HuH-7.5 (cell line): Measurements from ENCODE around the gene UROS.

ENCODE experiments used
- DNase-seq: peaks from one replicate; pipeline ENCODE4 v3.0.0; 2011; ENCODE audit warnings: low spot score

UROS gene

GRCh38 chr10:125762692-125763648 is 60.1 kb downstream of the UROS start:
- DNase-seq = no peak

DNA sequence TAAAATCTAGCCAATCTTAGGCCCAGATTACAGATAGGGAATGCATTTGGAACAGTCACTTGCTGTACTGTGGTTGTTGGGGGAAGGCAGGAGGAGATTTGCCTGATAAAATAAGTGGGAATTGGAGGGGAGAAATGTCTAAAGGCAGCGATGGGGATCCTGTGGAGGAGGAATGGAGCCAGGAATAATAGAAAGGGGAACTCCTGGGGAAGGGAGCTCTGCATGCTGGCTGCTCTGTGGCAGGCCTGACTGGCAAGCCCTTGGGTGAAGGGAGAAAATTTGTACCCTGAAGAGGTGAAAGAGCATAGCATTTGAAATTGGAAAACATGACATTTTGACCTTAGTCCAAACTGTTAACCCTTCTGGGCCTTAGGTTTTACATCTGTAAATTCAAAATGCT is 61.1 kb downstream of the UROS start:
- no peak for DNase-seq

- no peak for DNase-seq
Observed at GRCh38 chr10:125757742-125758141, 65.3 kb downstream of the UROS start.

GRCh38 chr10:125756853-125757487 is 66.1 kb downstream of the UROS start:
- DNase-seq = no peak

DNA sequence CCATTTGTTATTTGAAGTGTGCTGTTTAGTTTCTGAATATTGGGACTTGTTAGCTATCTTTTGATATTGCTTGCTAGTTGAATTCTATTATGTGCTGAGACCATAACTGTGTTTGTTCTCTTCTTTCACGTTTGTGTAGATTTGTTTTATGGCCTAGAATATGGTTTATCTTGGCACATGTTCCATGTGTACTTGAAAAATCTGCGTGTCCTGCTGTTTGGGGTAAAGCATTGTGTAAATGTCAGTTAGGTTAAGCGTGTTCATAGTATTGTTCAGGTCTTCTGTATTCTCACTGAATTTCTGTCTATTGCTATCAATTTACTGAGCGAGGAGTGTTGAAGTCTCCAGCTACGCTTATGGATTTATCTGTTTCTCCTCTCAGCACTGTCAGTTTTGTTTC is 66.9 kb downstream of the UROS start:
- DNase-seq = no peak

GRCh38 chr10:125747417-125747816 is 75.6 kb downstream of the UROS start:
- DNase-seq = no peak

GRCh38 chr10:125744909-125745308 is 78.1 kb downstream of the UROS start:
- no peak for DNase-seq

GRCh38 chr10:125742465-125742864 is 80.6 kb downstream of the UROS start:
- DNase-seq = no peak

DNA sequence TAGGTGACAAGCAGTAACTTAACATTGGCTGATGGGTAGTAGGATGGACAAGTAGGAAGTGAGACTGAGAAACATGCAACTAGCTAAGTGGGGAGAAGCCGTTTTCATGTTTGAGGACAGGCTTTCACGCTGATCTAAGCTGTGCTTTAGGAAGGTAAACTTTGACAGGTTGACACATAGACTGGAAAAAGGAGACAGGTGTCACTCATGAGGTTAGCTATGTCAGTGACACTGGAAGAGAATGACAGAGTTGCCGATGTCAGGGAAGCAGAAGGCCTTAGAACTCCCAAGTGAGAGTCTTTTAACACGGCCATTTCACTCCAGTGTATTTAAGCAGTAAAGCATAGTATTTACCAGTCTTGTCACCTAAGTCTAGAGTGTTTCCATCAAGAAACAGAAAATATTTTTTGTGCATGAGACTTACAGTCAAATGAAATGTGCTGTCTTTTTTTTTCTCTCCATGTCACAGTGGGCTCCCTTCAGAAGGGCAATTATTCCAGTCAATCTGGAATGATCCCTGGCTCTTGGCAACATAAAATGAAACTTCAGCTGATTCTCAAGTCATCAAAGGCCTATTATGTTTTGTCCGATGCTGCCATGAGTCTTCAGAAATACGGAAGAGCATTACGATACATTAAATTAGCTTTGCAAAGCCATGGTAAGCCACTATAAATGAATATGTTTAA is 82.9 kb downstream of the UROS start:
- no peak for DNase-seq
